ENCODE measurements around the gene IFT57. TPM values are rescaled to one million over a fixed set of nuclear protein-coding genes. Genes with fewer than 3 reads are reported as not detected.

IFT57 gene
- total RNA-seq, 4 donors from 2014 or later, result 48.4 to 64.2 (median 55.1) TPM

DNA sequence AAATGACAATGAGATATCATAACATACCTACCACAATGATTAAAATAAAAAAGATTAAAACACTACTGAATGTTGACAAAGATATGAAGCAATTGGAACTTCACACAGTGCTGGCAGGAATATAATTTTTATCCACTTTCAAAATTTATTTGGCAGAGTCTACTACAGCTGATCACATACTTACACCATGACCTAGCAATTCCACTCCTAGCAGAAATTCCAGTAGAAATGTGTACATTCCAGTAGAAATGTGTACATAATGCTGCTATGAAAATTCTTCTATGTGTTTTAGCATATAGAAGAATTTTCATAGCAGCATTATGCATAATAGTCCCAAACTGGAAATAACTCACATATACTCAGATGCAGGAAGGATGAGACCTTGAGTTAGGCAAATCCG is 43.5 kb downstream of the IFT57 start:
- Histone ChIP-seq H3K36me3 (no peaks in the 10 kb centered on the region), H3K27me3 (no peaks in the 10 kb centered on the region), H3K4me1 (peaks cover 0 to 17% (median 0%) of the 10 kb centered on the region in 3 donors), H3K27ac (no peak overlapping the region), H3K9me3 (no peaks in the 10 kb centered on the region), H3K4me3 (no peak overlapping the region)
- TF ChIP-seq CTCF (IDR thresholded peaks at IDR 0.05) (no peak), EP300 (IDR thresholded peaks at IDR 0.05) (no peak), POLR2A (IDR thresholded peaks at IDR 0.05) (no peak), POLR2AphosphoS5 (IDR thresholded peaks at IDR 0.05) (no peak)
- ATAC-seq, result no peak
- WGBS, 2 donors (ENCODE audit: low coverage in 1 of 2), result 60 to 100% methylated on average over 1 of the region's 1 CpG

DNA sequence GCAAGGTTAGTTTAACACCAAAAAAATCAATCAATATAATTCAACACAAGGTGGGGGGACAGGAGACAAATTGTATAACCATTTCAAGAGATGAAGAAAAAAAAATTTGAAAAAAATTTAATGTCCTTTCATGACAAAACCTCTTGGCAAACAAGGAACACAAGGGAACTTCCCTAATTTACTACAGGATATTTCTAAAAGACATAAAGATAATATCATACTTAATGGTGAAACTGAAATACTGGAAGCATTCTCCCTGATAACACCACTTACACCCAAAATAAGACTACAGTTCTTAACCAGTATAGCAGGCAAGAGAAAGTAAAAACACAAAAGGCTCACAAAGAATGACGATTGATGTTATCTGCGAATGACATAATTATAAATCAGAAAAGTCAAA is 44.7 kb downstream of the IFT57 start:
- H3K4me1 ChIP-seq, result peaks cover 0 to 17% (median 0%) of the 10 kb centered on the region in 3 donors
- no peak overlapping the region for H3K4me3 ChIP-seq
- no peaks in the 10 kb centered on the region for H3K36me3 ChIP-seq
- TF ChIP-seq EP300 (IDR thresholded peaks at IDR 0.05) (no peak), POLR2AphosphoS5 (IDR thresholded peaks at IDR 0.05) (no peak), CTCF (IDR thresholded peaks at IDR 0.05) (no peak), POLR2A (IDR thresholded peaks at IDR 0.05) (no peak)
- no peak overlapping the region for H3K27ac ChIP-seq
- ATAC-seq, result no peak
- WGBS, 2 donors (ENCODE audit: low coverage in 1 of 2), result 96 to 100% methylated on average over 2 of the region's 2 CpGs
- no peaks in the 10 kb centered on the region for H3K27me3 ChIP-seq
- no peaks in the 10 kb centered on the region for H3K9me3 ChIP-seq

- Histone ChIP-seq H3K4me3 (no peak overlapping the region), H3K27me3 (no peaks in the 10 kb centered on the region), H3K36me3 (no peaks in the 10 kb centered on the region), H3K27ac (no peak overlapping the region), H3K9me3 (no peaks in the 10 kb centered on the region), H3K4me1 (peaks cover 0 to 8% (median 0%) of the 10 kb centered on the region in 3 donors)
- TF ChIP-seq EP300 (IDR thresholded peaks at IDR 0.05), result no peak
- TF ChIP-seq POLR2A (IDR thresholded peaks at IDR 0.05), result no peak
- TF ChIP-seq POLR2AphosphoS5 (IDR thresholded peaks at IDR 0.05), result no peak
- no peak for TF ChIP-seq CTCF (IDR thresholded peaks at IDR 0.05)
- ATAC-seq, result no peak
- WGBS, 2 donors (ENCODE audit: low coverage in 1 of 2), result 71 to 90% methylated on average over 1 of the region's 1 CpG
These were observed 46.9 kb downstream of the IFT57 start for GRCh38 chr3:108175352-108175751.

- no peaks in the 10 kb centered on the region for H3K4me1 ChIP-seq
- H3K9me3 ChIP-seq, result no peaks in the 10 kb centered on the region
- WGBS, 2 donors (ENCODE audit: low coverage in 1 of 2), result 100% methylated on average over 1 to 2 of the region's 2 CpGs
- no peaks in the 10 kb centered on the region for H3K27me3 ChIP-seq
- H3K4me3 ChIP-seq, result no peak overlapping the region
- ATAC-seq, result no peak
- H3K27ac ChIP-seq, result no peak overlapping the region
- H3K36me3 ChIP-seq, result peaks cover 0 to 14% of the 10 kb centered on the region in 2 donors
- TF ChIP-seq POLR2A (IDR thresholded peaks at IDR 0.05) (no peak), POLR2AphosphoS5 (IDR thresholded peaks at IDR 0.05) (no peak), CTCF (IDR thresholded peaks at IDR 0.05) (no peak), EP300 (IDR thresholded peaks at IDR 0.05) (no peak)
These were observed 51.1 kb downstream of the IFT57 start for GRCh38 chr3:108171106-108171505.

- no peak overlapping the region for H3K27ac ChIP-seq
- no peak overlapping the region for H3K4me3 ChIP-seq
- peaks cover 0 to 45% of the 10 kb centered on the region in 2 donors for H3K36me3 ChIP-seq
- no peak for ATAC-seq
- H3K27me3 ChIP-seq, result no peaks in the 10 kb centered on the region
- no peak for TF ChIP-seq EP300 (IDR thresholded peaks at IDR 0.05)
- no peak for TF ChIP-seq POLR2A (IDR thresholded peaks at IDR 0.05)
- H3K4me1 ChIP-seq, result no peaks in the 10 kb centered on the region
- no peaks in the 10 kb centered on the region for H3K9me3 ChIP-seq
These were observed 57.8 kb downstream of the IFT57 start for GRCh38 chr3:108164391-108164790.

All from gastroesophageal sphincter (tissue), 4 donors.